Measurements from ENCODE around the gene SORCS3. TPM values are rescaled to one million over a fixed set of nuclear protein-coding genes. Genes with fewer than 3 reads are reported as not detected.

The SORCS3 gene
- total and polyA plus RNA-seq, 2 of the 13 experiments (the other 11 are each of a cell fraction or from before 2014, with no cell fraction given) = 0.07 TPM; not detected in 1

GRCh38 chr10:104791471-104791870 lies 150.4 kb downstream of the SORCS3 start (continued):
- TF ChIP-seq HNRNPL (IDR thresholded peaks at IDR 0.05; ENCODE audit: low read depth, low read length) (no peak), TFAP4 (IDR thresholded peaks at IDR 0.05; ENCODE audit: borderline replicate concordance, low read depth) (no peak), CC2D1A (CRISPR knock-in tag; IDR thresholded peaks at IDR 0.05) (no peak), YY1 (IDR thresholded peaks at IDR 0.05; ENCODE audit: insufficient read depth, insufficient replicate concordance, low read depth, low read length) (no peak), ZNF3 (CRISPR knock-in tag; IDR thresholded peaks at IDR 0.05) (no peak), BCL3 (CRISPR knock-in tag; IDR thresholded peaks at IDR 0.05) (no peak), ZNF326 (CRISPR knock-in tag; IDR thresholded peaks at IDR 0.05; ENCODE audit: borderline replicate concordance) (no peak)

GRCh38 chr10:104795411-104795810 lies 154.3 kb downstream of the SORCS3 start:
- WGBS (ENCODE audit: low lambda C conversion rate) = 0% methylated on average over 3 of the region's 3 CpGs
- DNase-seq (ENCODE audit: low spot score) (no peak), FAIRE-seq (no peak), ATAC-seq (no peak)
- H3K4me2 ChIP-seq (ENCODE audit: low read depth, low read length) = no peak overlapping the region
- no peak for TF ChIP-seq TERF1 (CRISPR knock-in tag; IDR thresholded peaks at IDR 0.05)
- no peak for TF ChIP-seq PAWR (CRISPR knock-in tag; IDR thresholded peaks at IDR 0.05; ENCODE audit: borderline replicate concordance)
- H3K4me3 ChIP-seq (replicated peaks in 1 of 3; ENCODE audit: insufficient read depth in 1 of 3, low read depth in 2 of 3, low read length in 3 of 3) = no peak overlapping the region
- ChIA-PET POLR2A (no interaction called here), CTCF (ENCODE audit: low intra/inter-chr PET ratio, low total read pairs) (no interaction called here)
- H3K9ac ChIP-seq (ENCODE audit: insufficient read depth, low read depth, low read length) = no peak overlapping the region
- H3K27me3 ChIP-seq (ENCODE audit: control insufficient read depth in 1 of 2, insufficient read depth in 2 of 2, low read length in 2 of 2) = no peaks in the 10 kb centered on the region; a peak in 1 of 5 replicates
- BruUV-seq (replicated peaks) = no TSS peak
- H3K4me1 ChIP-seq (ENCODE audit: insufficient read depth, low read length) = no peaks in the 10 kb centered on the region
- H4K20me1 ChIP-seq (ENCODE audit: insufficient read depth, low read length) = no peaks in the 10 kb centered on the region
- in situ Hi-C loops (cut with HindIII; ENCODE audit: extremely low pct_ligation_motif_present, low pct_unique_long_range_greater_than_20kb) (no loop called here), intact Hi-C loops (cut with micrococcal nuclease; ENCODE audit: unreplicated experiment) (no loop called here)
- H3K36me3 ChIP-seq (replicated peaks in 1 of 2; ENCODE audit: control insufficient read depth in 1 of 2, insufficient read depth in 2 of 2, low read length in 2 of 2) = no peaks in the 10 kb centered on the region
- H3K27ac ChIP-seq (ENCODE audit: extremely low read length, insufficient read depth, low read length) = no peak overlapping the region
- H3K9me3 ChIP-seq (ENCODE audit: low read length) = no peaks in the 10 kb centered on the region
- H3K79me2 ChIP-seq (ENCODE audit: insufficient read depth, low read length) = no peaks in the 10 kb centered on the region
- H2AFZ ChIP-seq (ENCODE audit: low read length) = no peak overlapping the region

All from HepG2 (cell line).